ENCODE data around the gene USP11. TPM values are rescaled to one million over a fixed set of nuclear protein-coding genes. Genes with fewer than 3 reads are reported as not detected.

The USP11 gene
- total and polyA plus RNA-seq, 2 donors: 45.6 to 52.5 TPM

DNA sequence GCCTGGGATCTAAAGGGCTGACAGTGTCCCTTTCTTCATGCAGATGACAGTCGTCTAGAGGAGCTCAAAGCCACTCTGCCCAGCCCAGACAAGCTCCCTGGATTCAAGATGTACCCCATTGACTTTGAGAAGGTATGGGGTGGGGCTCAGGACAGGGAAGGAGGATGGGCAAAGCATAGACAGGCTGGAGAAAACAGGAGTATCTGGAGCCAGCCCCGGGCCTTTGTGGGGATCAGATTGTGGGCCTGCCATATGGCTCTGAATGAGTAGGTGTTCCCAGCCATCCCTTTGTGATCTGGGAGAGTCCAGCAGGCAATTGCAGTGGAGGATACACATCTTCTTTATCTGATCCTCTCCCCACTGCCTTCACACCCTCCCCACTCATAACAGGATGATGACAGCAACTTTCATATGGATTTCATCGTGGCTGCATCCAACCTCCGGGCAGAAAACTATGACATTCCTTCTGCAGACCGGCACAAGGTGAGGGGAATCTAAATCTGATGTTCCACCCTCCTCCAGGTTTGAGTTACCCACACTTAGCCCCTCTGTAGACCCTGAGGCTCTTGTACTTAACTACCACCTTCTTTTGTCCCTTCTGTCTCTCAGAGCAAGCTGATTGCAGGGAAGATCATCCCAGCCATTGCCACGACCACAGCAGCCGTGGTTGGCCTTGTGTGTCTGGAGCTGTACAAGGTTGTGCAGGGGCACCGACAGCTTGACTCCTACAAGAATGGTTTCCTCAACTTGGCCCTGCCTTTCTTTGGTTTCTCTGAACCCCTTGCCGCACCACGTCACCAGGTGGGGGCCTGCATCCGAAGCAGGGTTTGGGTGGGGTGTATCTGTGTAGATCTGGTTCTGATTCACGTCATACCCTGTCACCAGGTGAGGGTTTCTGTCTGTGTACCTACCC, 20.2 kb upstream of the USP11 start:
- Histone ChIP-seq H3K4me3 (ENCODE audit: low read depth, low read length) (no peak overlapping the region), H3K36me3 (ENCODE audit: insufficient read depth) (peaks cover 8% of the 10 kb centered on the region), H3K27ac (ENCODE audit: low read depth) (no peak overlapping the region), H3K4me1 (ENCODE audit: insufficient read depth) (no peaks in the 10 kb centered on the region)
- no peak for DNase-seq (ENCODE audit: extremely low spot score)
- WGBS: 89% methylated on average over 12 of the region's 12 CpGs

DNA sequence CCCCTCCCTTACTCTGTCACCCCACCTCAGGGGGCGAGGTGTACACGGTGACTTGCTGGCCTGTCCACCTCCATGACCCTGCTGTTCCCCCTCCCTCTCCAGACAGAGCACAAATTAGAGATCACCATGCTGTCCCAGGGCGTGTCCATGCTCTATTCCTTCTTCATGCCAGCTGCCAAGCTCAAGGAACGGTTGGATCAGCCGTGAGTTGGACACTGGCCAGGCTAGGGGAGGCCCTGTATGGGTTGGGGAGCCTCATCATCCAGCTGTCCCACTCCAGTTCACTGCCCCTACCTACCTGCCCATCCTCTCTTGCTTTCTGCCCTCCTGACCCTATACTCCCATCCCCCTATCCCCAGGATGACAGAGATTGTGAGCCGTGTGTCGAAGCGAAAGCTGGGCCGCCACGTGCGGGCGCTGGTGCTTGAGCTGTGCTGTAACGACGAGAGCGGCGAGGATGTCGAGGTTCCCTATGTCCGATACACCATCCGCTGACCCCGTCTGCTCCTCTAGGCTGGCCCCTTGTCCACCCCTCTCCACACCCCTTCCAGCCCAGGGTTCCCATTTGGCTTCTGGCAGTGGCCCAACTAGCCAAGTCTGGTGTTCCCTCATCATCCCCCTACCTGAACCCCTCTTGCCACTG, 18.3 kb upstream of the USP11 start:
- Histone ChIP-seq H3K27ac (ENCODE audit: low read depth) (no peak overlapping the region), H3K4me3 (ENCODE audit: low read depth, low read length) (no peak overlapping the region), H3K4me1 (ENCODE audit: insufficient read depth) (no peaks in the 10 kb centered on the region), H3K36me3 (ENCODE audit: insufficient read depth) (peaks cover 5% of the 10 kb centered on the region)
- DNase-seq (ENCODE audit: extremely low spot score): no peak
- 81% methylated on average over 20 of the region's 20 CpGs for WGBS

DNA sequence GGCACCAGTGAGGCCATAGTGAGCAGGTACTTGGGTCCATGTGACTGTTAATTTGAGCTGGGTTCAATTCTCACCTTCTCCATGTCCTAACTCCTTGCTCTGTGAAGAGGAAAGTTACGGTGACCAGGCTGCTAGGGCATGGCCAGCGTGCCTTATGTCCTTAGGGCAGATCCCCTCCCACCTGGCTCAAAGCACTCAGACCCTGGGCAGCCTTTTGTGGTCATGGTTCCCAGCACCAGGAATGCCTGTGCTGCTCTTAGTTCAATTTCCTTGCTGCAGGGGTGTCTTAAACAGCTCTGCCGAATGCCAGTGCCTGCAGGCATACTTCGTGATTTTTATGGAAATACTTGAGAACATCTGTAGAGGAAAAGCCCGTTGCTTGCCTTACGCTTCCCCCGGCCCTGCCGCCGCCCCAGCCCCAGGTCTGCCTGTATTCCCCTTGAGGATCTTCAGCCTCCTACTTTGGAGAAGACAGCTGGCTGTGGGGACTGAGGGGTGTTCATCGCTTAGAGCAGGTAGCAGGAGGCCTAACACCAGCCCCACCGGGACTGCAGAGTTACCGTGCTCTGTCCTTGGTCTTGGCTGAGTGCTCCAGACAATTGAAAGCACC, 17.4 kb upstream of the USP11 start:
- H3K27ac ChIP-seq (ENCODE audit: low read depth): no peak overlapping the region
- DNase-seq (ENCODE audit: extremely low spot score): no peak
- no peaks in the 10 kb centered on the region for H3K4me1 ChIP-seq (ENCODE audit: insufficient read depth)
- WGBS: 81% methylated on average over 12 of the region's 12 CpGs
- peaks cover 5% of the 10 kb centered on the region for H3K36me3 ChIP-seq (ENCODE audit: insufficient read depth)
- no peak overlapping the region for H3K4me3 ChIP-seq (ENCODE audit: low read depth, low read length)

DNA sequence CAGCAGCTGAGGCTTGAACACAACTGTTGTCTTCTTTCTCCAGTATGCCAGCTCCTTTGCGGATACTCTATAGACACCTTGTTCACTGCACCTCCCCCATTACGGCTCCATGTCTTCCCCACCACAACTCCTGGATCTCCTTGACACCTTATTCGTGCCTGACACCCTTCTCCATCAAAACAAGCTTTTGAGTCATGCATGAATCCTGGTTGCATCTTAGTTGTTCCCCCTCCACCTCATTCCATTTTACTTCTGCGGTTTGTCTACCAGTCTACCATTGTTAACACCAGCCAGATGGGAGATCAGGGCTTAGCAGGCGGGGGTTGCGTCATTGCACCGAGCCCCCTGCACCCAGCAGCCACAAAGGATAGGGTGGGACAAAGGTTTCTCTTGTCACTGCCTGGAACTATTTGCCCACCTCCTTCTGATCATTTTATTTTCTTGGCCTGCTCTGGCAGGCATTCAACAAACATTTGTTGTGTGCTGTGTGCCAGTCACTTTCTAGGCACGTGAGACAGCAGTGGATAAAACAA, 16.4 kb upstream of the USP11 start:
- peaks cover 3% of the 10 kb centered on the region for H3K36me3 ChIP-seq (ENCODE audit: insufficient read depth)
- no peaks in the 10 kb centered on the region for H3K4me1 ChIP-seq (ENCODE audit: insufficient read depth)
- WGBS: 73% methylated on average over 8 of the region's 8 CpGs
- no peak for DNase-seq (ENCODE audit: extremely low spot score)
- H3K4me3 ChIP-seq (ENCODE audit: low read depth, low read length): no peak overlapping the region
- H3K27ac ChIP-seq (ENCODE audit: low read depth): no peak overlapping the region

DNA sequence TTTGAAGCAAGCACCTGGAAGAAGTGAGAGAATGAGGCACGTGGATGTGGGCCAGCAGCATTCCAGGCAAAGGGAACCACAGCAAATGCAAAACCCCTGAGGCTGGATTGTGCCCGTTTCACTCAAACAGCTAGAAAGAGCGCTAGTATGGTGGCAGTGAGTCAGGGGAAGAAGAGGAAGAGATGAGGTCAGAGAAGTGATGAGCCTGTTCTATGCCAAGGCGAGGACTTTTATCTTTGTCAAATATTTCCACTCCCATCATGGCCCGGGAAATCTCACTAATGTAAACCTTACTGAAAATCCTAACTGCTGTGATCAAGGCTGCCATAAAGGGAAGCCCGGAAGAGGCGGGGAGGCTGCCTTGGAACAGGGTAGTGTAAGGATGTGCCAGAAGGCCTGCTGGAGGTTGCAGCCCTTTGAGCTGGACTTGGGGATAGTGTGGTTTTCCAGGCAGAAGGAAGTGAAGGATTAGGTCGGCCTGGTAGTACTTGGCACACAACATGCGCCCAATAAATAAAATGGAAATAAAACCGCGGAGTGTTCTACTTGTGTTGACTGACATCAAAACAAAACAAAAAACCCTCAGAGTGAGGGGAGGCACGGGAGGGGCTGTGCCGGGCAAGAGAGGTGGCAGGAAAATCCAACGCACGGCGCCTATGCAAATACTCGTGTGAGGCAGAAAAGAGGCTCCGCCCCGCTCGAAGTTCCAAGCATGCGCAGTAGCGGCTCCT, 15.5 kb upstream of the USP11 start:
- Histone ChIP-seq H3K27ac (ENCODE audit: low read depth) (peak overlapping the region; percentile 62), H3K4me1 (ENCODE audit: insufficient read depth) (no peaks in the 10 kb centered on the region), H3K36me3 (ENCODE audit: insufficient read depth) (peaks cover 1% of the 10 kb centered on the region), H3K4me3 (ENCODE audit: low read depth, low read length) (no peak overlapping the region)
- no peak for DNase-seq (ENCODE audit: extremely low spot score)
- WGBS: 3% methylated on average over 22 of the region's 22 CpGs

DNA sequence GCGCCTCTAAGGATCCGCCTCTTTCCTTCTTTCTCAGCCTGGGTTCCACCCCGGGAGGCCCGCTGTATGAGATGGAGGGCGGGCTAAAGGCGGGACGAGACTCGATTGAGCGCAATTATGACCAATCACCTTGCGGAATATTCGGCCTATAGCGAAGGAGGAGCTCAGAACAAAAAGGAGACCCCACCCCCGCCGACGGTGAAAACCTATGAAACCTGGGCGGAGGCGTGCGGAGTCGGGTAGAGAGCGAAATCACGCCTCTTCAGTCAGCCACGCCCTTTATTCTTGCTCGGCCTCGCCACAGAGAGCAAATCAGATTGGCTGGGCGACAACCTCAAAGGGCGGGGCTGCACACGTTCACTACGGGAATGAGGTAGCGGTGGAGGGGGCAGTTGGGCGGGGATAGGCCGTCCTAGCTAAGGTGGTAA, 14.9 kb upstream of the USP11 start:
- Histone ChIP-seq H3K27ac (ENCODE audit: low read depth) (peak overlapping the region; percentile 96), H3K4me1 (ENCODE audit: insufficient read depth) (no peaks in the 10 kb centered on the region), H3K4me3 (ENCODE audit: low read depth, low read length) (peak overlapping the region; percentile 85), H3K36me3 (ENCODE audit: insufficient read depth) (no peaks in the 10 kb centered on the region)
- DNase-seq (ENCODE audit: extremely low spot score): peak; percentile 95
- 1% methylated on average over 31 of the region's 31 CpGs for WGBS

DNA sequence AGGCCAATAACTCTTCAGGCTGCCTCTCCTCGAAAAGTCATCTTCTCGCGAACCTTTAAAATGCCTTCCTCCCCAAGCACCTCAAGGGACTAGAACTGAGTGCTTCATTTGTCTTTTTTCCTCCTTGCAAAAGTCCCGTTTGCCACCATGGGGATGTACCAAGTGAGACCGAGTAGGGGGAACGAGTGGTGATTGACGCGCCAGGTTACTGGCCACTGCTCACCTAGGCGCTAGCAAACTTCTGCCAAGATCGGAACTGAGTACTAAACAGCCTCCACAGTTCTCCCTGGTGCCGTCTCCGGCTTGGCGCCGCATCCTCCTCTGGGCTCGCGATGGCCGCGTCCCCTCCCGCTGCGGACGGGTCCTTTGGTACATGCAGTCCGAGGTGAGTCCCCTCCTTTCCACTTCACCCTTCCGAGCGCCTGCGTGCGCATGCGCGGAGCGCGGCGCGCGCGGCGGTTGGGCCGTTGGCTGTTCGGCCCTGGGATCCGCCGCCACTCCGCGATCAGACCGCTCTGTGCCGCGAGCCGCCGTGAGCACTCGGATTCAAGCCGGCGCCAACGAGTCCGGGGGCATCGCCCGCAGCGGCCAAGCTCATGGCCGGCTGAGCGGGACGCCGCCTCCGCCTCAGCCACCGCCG, 14.4 kb upstream of the USP11 start, which contains the start of gene CDK16:
CDK16 (plus strand) TSS at position 402 of the 640 bp plus-strand sequence. CDS start 4,877 bp downstream, outside the sequence.
- under 1% methylated on average over 61 of the region's 61 CpGs for WGBS
- no peak for DNase-seq (ENCODE audit: extremely low spot score)
- peak within 1 kb of the TSS; percentile 85 for H3K4me3 ChIP-seq (ENCODE audit: low read depth, low read length)
- H3K4me1 ChIP-seq (ENCODE audit: insufficient read depth): no peaks in the 10 kb centered on the region
- H3K36me3 ChIP-seq (ENCODE audit: insufficient read depth): no peaks in the 10 kb centered on the region
- H3K27ac ChIP-seq (ENCODE audit: low read depth): peak within 1 kb of the TSS; percentile 96

DNA sequence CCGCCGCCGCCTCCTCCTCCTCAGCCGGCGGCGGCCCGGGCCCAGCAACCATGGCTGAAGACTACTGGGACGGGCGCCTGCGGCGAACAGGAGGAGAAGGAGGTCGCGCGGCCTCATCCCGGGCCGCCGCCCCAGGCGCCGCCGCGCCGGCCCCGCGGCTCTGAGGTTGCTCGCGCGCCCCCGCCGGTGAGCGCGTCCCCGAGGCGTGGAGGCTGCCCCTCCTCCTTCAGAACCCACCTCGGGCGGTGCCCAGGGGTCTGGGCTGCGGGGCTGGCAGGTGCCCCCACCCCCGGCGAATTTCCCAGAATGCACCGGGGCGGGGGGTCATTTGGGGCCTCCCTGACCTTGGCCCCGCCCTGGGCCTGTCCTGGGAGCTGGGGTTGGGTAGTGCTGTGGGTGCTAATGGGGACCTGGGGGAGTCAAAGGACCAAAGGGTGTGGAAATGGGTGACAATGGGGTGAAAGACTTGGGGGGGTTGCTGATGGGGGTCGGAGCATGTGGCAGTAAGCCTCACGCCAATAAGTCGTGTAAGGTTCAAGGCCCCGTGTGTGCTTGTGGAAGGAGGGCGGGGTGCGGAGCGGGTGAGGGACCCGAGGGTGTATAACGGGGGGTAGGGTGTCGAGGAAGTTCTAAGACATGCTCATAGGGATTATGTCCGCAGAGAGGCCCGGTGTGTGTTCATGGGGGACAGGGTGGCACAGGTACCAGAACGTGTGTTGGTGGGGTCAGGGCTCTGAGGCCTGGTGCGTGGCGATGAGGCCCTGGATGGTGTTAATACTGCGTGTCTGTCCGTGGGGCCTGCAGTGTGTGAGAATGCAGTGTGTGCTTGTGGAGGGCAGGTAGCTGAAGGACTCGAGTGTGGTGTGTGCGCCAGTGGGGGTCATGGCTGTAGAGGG, 13.6 kb upstream of the USP11 start:
- Histone ChIP-seq H3K4me1 (ENCODE audit: insufficient read depth) (no peaks in the 10 kb centered on the region), H3K36me3 (ENCODE audit: insufficient read depth) (no peaks in the 10 kb centered on the region), H3K4me3 (ENCODE audit: low read depth, low read length) (peak overlapping the region; percentile 85), H3K27ac (ENCODE audit: low read depth) (peak overlapping the region; percentile 96)
- no peak for DNase-seq (ENCODE audit: extremely low spot score)
- WGBS: 1% methylated on average over 41 of the region's 60 CpGs

DNA sequence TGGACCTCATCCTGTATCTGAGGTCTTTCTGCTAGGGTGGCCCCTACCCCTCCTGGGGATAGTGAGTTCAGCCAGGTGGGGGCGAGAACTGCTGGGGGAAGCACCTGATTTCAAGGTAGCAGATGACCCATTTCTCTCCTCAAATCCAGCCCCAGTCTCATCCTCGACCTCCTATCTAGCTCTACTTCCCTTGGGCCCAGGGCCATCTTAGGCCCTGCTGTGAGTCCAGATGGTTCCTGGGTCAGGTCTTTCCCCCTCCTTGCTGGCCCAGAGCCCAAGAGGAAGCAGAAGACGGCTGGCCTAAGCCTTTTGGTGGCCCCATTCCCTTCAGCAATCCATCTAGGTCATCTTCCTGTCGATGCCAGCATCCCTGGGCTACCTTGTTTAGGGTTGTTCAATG, 11.1 kb upstream of the USP11 start:
- Histone ChIP-seq H3K36me3 (ENCODE audit: insufficient read depth) (peaks cover 3% of the 10 kb centered on the region), H3K27ac (ENCODE audit: low read depth) (no peak overlapping the region), H3K4me3 (ENCODE audit: low read depth, low read length) (no peak overlapping the region), H3K4me1 (ENCODE audit: insufficient read depth) (no peaks in the 10 kb centered on the region)
- 58% methylated on average over 4 of the region's 4 CpGs for WGBS
- no peak for DNase-seq (ENCODE audit: extremely low spot score)

DNA sequence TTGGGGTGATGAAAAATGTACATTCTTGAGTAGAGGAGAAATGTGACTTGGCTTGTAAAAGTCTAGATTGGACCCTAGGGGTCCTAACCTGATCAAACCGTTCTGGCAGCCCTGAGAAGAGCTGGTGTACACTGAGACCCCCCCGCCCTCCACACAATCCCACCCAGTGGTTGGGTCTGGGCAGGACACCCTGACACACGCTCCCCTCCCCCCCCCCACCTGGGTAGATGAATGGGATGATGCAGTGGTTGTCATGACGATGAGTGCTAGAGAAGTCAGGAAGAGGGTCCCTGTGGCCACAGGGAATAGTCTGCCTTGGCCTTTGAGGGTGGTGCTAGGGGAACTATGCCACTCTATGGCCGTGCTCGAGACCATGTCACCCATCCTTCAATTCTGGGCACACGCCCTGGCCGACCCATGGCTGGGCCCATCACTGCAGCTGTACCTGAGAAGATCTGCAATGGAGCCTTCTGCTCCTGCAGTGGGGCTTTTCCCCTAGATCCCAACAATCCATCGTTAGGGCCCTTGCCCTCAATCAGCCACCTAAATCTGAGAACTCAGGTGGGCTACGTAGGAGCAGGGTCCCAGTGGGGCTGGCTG, 10.0 kb upstream of the USP11 start:
- H3K4me1 ChIP-seq (ENCODE audit: insufficient read depth): no peaks in the 10 kb centered on the region
- H3K36me3 ChIP-seq (ENCODE audit: insufficient read depth): peaks cover 3% of the 10 kb centered on the region
- no peak overlapping the region for H3K27ac ChIP-seq (ENCODE audit: low read depth)
- no peak for DNase-seq (ENCODE audit: extremely low spot score)
- 81% methylated on average over 10 of the region's 10 CpGs for WGBS
- no peak overlapping the region for H3K4me3 ChIP-seq (ENCODE audit: low read depth, low read length)

DNA sequence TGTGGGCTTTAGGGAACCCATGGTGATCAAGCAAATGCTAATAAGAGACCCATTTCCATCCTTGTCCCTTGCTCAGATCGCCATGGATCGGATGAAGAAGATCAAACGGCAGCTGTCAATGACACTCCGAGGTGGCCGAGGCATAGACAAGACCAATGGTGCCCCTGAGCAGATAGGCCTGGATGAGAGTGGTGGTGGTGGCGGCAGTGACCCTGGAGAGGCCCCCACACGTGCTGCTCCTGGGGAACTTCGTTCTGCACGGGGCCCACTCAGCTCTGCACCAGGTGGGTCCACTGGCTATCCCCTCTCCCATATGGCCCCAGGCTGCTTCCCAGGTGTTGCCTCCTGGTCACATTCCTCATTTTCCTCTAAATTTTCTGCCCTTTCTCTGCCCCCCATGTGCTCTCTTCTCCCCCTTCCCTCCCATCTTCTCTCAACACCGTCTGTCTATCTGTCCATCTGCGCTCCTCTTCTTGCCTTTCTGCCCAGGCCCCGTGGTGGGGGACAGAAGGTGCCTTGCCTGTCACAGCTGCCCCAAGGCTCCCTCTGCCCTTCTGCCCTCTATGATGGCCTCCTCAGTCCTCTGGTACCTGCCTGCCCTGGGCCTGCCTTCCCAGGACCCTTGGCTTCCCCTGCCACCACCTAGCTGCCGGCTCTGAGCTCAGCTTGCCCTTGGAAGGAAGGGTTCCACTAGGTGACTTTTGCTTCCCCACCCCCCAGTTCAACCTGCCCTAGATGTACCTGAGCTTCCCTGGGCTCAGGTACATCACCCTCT, 9.1 kb upstream of the USP11 start:
- no peak for DNase-seq (ENCODE audit: extremely low spot score)
- 89% methylated on average over 13 of the region's 13 CpGs for WGBS

More for the DNA sequence above, 9.1 kb upstream of the USP11 start:
- Histone ChIP-seq H3K27ac (ENCODE audit: low read depth) (no peak overlapping the region), H3K36me3 (ENCODE audit: insufficient read depth) (peaks cover 3% of the 10 kb centered on the region), H3K4me1 (ENCODE audit: insufficient read depth) (no peaks in the 10 kb centered on the region), H3K4me3 (ENCODE audit: low read depth, low read length) (no peak overlapping the region)
